Limb (tissue), 2 donors: ENCODE data around the gene APOC1.
A peak's percentile ranks its signal among the peaks of the same experiment; 100 is the strongest.
"Not testable (repeated sequence)": the region's sequence is repeated elsewhere in the genome, so short reads cannot be mapped to it uniquely, and the experiment has no call there.

Experiments
- DNase-seq, 2 donors: peaks; one replicate each; pipeline ENCODE4 v3.0.0-alpha.2; 2016; ENCODE audit errors: extremely low spot score in 2 of 2

The APOC1 gene

DNA sequence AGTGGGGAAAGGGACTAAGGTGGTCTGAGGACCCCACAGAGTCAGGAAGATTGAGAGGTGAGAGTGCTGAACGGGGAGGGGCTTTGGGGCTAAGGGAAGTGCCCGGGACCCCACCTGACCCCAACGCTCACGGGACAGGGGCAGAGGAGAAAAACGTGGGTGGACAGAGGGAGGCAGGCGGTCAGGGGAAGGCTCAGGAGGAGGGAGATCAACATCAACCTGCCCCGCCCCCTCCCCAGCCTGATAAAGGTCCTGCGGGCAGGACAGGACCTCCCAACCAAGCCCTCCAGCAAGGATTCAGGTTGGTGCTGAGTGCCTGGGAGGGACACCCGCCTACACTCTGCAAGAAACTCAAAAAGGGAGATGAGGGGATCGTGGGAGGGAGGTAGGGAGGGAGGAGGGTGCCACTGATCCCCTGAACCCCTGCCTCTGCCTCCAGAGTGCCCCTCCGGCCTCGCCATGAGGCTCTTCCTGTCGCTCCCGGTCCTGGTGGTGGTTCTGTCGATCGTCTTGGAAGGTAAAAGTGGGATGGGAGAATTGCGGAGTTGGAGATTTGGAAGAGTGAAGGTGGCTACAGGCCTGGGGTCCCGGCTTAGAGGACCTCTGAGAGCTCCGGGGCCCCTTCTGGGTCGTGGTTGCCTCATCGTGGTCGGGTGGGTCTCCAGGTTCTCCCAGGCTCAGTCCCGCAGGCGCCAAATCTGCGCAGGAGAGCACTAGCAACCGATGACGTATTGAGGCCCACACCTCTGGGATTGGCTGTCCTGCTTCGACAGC lies at the start of gene APOC1:
Gene APOC1, plus strand, starts transcription at position 176 of the 774 bp plus-strand sequence. Its CDS starts 284 bp downstream, at position 460.
- peak; percentile 89 to 94 for DNase-seq

DNA sequence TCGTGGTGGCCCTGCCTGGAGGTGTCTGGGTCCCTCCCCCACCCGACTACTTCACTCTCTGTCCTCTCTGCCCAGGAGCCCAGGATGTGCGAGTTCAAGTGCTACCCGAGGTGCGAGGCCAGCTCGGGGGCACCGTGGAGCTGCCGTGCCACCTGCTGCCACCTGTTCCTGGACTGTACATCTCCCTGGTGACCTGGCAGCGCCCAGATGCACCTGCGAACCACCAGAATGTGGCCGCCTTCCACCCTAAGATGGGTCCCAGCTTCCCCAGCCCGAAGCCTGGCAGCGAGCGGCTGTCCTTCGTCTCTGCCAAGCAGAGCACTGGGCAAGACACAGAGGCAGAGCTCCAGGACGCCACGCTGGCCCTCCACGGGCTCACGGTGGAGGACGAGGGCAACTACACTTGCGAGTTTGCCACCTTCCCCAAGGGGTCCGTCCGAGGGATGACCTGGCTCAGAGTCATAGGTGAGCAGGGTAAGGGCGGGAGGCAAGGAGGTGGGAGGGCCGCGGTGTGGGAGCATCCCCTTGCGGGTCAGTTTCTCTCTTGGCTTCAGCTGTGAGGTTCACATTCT lies 49.1 kb upstream of the APOC1 start:
- no peak for DNase-seq

DNA sequence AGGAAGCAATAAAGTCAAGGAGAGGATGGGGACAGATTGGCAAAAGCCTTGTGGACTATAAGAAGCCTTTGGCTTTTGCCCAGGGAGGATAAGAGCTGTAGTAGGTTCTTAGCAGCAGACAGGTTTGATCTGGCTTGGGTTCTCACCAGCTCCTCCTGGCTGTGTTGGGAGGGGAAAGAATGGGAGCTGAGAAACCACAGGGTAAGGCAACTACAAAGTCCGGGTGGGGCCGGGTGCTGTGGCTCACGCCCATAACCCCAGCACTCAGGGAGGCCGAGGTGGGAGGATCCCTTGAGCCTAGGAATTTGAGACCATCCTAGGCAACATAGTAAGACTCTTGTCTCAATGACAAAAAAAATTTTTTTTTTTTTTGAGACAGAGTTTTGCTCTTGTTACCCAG lies 47.7 kb upstream of the APOC1 start:
- no peak for DNase-seq

DNA sequence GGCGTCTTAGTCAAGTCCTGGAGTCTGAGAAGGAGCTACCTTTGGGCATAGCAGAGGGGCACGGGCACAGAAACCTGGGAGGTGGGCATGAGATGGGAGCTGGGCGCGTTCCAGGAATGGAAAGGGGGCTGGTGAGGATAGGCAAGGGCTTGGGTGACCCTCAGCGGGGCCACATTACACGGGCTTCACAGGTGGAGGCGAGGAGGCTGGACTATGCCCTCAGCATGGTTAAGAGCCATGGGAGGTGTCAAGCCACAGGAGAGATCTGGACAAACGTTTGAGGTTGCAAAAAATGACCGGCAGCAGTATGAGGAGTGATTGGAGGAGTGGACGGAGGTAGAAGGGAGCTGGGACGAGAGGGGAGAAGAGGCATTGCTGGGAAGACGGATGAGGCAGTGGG lies 46.8 kb upstream of the APOC1 start:
- DNase-seq: no peak

DNA sequence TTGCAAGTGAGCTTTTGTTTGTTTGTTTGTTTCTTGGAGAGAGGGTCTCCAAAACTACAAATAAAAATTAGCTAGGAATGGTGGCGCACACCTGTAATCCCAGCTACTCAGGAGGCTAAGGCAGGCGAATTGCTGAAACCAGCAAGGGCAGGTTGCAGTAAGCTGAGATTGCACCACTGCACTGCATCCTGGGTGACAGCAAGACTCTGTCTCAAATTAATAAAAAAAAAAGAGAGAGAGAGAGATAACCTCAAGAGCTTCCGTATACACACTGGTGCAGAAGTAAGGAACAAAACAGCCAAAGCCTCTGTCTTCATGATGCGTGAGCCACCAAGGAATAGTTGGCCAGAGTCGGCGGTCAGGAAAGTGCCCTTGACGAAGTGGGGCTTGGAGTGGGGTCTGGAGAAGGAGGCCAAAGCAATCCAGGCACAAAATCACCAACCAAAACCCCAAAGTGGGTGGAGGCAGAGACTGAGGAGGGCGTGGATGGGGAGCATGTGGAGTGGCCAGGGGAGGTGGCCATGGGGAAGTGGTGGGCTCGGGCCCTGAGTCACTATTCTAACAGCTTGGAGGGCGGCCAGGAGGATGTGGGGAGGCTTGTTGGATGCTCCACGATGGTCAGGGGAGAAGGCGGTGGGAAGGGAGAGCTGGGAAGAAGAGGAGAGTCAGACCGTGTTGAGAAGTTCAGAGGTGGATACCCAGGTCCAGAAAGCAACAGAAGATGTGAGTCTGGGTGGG lies 44.5 kb upstream of the APOC1 start:
- no peak for DNase-seq

DNA sequence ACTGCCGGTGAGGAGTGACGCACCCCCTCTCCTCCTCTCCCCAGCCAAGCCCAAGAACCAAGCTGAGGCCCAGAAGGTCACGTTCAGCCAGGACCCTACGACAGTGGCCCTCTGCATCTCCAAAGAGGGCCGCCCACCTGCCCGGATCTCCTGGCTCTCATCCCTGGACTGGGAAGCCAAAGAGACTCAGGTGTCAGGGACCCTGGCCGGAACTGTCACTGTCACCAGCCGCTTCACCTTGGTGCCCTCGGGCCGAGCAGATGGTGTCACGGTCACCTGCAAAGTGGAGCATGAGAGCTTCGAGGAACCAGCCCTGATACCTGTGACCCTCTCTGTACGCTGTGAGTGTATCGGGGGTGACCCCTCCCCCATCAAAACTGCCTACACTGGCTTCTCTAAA lies 42.6 kb upstream of the APOC1 start:
- no peak for DNase-seq

DNA sequence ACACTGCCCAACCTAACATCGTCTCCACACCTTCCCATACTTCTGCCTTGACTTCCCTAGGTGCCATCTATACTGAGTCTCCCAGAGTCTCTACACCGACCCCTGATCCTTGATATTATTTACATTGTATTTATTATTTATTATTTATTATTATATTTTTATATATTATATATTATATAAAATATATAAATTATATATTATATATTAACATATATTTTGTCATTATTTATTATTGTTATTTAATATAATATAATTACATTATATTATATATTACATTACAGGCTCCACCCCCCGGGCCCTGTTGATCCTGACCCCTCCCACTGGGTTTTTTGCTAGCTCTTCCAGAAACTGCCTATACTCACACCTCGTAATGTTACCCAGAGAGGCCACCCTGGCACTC lies 41.7 kb upstream of the APOC1 start:
- DNase-seq: no peak

DNA sequence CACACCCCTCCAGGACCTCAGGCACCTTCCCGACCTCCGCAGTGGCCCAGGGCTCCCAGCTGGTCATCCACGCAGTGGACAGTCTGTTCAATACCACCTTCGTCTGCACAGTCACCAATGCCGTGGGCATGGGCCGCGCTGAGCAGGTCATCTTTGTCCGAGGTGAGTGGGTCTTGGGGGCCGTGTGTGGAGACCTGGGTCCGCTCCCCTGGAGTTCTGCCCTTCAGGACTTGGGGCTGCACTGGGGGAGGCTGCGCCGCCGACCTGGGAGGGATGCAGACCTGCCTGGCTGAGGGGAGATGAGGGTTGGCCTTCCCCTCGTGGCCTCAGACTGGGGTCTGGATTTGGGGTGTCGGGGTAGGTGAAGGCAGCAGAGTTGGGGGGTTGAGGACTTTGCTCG lies 40.1 kb upstream of the APOC1 start:
- DNase-seq: no peak

DNA sequence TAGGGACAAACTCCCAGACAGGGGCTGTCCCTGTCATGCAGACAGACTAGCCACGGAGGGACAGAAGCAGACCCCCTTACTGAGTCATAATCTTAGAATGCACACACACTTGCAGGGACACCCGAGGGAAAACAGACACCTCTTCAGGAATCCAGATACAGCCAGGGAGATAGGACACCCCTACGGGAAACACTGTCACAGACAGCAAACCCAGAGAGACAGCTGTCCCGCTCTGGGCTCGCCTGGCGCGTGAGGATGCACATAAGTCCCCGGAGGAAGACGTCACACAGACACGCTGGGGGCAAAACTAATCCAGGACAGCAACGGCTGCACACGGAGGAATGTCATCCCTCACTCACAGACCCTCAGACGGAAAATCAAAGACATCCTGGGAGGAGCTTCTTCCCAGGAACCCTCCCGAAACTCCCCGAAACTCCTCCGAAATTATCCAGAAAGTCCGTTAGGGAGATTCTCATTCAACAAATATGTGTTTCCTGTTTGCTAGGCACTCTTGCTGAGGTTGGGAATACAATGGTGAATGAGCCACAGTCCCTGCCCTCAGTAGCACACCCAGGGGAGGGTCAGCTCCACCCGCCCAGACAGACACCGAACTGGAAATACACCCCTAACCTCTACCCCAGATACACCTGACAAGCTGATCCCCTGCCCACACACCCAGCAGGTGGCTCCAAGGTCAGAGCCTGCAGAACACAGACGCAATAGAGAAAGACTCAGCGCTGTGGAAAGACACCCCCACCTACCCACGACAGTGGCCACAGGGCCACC lies 38.5 kb upstream of the APOC1 start:
- DNase-seq: no peak

DNA sequence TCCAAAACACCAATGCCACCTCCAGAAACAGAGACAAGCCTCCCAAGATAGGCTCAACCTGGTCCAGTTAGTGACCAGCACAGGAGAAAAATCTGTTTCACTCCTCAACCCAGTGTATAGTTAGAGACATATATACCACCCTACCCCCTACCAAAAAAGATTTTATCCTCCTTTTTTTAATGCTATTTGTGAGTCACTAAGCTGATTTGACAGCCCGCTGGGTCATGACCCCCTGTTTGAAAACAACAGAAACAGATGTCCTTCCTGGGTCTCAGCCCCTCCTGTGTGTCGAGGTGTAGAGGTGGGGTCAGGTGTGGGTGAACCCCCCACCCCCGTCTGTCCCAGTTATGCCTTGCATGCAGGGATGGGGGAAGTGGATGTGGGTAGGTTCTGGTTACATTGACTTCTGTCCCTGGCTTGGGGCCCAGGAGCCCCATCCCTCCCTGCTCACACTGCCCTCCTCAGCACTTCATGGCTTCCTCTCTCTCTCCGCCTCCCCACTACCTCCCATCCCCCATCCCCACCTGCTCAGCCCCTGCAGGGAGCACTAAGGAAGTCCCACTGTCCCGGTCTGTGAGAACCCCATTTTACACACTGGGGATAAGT lies 37.4 kb upstream of the APOC1 start:
- no peak for DNase-seq

DNA sequence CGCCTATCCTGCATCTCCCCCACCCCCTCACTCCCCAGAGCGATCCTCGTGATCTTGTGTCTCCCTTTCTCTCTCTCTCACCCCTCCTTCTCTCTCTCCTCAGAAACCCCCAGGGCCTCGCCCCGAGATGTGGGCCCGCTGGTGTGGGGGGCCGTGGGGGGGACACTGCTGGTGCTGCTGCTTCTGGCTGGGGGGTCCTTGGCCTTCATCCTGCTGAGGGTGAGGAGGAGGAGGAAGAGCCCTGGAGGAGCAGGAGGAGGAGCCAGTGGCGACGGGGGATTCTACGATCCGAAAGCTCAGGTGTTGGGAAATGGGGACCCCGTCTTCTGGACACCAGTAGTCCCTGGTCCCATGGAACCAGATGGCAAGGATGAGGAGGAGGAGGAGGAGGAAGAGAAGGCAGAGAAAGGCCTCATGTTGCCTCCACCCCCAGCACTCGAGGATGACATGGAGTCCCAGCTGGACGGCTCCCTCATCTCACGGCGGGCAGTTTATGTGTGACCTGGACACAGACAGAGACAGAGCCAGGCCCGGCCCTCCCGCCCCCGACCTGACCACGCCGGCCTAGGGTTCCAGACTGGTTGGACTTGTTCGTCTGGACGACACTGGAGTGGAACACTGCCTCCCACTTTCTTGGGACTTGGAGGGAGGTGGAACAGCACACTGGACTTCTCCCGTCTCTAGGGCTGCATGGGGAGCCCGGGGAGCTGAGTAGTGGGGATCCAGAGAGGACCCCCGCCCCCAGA lies 36.1 kb upstream of the APOC1 start:
- no peak for DNase-seq

DNA sequence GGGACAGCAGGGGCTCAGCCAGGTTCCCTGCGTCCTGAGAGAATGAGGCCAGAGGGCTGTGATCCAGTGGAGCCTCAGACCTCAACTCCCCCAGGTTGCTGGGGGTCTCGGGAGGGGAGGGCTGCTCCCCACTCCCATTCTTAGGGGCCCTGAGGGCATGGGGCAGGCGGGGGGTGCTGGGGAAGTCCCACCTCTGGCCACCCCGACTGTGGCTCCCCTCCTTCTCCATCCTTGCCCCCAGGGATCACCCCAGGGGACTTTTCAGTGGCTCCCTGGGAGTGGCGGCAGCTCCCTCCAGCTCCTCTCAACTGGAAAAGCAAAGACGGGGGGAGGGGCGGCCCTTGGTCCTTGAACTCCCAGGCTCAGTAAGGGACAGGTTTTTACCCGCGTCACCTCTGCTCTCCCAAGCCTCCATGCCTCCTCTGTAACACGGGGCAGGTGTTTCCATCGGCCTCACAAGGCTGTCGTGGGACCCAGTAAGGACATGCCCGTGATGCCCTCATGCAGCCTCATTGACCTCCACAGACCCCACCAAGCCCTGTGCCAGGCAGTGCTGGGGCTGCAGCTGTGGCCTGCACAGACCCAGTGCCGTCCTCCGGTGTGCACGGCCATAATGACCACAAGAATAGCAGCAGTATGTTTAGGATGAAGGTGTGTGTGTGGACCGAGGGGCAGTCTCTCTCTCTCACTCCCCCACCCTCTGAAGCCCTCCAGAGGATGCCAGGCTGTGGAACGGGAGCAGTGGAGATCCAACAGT lies 34.9 kb upstream of the APOC1 start:
- DNase-seq: no peak

DNA sequence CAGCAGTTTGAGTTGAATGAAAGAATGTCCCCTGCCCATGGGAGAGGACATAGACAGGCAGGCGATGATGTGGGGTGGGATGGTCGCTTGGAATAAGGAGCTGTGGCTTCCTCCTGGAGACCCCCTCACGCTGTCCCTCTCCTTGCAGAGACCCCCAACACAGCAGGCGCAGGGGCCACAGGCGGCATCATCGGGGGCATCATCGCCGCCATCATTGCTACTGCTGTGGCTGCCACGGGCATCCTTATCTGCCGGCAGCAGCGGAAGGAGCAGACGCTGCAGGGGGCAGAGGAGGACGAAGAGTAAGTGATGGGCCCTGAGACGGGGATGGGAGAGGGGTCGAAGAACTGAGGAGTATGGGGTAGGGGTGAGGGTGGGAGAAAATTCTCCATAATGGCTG lies 32.3 kb upstream of the APOC1 start:
- DNase-seq: no peak

DNA sequence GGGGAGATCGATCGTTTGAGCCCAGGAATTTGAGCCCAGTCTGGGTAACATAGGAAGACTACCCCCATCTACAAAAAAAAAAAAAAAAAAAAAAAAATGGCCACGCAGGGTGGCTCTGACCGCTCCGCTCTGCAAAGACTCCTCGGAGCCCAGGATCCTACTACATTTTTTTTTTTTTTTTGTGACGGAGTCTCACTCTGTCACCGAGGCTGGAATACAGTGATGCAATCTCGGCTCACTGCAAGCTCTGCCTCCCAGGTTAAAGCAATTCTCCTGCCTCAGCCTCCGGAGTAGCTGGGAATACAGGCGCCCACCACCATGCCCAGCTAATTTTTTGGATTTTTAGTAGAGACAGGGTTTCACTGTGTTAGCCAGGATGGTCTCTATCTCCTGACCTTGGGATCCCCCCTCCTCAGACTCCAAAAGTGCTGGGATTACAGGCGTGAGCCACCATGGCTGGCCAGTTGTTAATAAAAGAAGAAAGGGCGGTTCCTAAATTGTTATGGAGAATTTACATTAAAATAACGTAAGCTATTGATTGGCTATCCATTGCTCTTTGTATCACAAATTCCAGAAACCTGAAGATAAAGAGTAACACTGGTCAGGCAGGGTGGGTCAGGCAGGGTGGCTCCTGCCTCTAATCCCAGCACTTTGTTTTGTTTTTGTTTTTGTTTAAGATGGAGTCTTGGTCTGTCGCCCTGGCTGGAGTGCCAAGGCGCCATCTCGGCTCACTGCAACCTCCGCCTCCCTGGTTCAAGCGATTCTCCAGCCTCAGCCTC lies 31.6 kb upstream of the APOC1 start:
- not testable (repeated sequence) for DNase-seq

DNA sequence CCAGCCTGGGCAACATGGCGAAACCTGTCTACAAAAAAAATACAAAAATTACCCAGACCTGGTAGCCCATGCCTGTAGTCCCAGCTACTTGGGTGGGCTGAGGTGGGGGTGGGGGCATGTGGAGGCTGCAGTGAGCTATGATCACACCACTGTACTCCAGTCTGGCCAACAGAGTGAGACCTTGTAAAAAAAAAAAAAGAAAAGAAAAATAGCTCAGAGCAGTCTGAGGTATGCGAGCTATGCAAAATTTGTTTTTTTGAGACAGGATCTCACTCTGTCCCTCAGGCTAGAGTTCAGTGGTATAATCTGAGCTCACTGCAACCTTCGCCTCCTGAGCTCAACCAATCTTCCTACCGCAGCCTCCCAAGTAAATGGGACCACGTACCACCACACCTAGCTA lies 30.5 kb upstream of the APOC1 start:
- DNase-seq: no peak

DNA sequence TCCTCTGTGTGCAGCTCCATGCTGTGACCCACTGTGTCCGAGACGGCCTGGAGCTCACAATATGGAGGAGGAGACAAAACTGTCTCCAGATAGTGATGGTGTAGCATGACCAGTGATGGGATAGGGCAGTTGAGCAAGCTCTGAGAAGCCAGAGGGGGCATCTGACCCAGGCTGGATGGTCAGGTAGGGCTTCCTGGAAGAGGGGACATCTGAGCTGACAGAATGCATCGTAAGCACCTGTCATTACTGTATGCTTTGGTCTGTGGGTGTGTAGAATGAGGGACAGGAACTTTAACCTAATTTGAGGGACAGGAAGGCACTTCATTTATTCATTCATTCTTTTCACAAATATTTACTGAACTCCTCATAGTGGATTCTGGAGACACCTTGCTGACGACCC lies 29.8 kb upstream of the APOC1 start:
- no peak for DNase-seq

DNA sequence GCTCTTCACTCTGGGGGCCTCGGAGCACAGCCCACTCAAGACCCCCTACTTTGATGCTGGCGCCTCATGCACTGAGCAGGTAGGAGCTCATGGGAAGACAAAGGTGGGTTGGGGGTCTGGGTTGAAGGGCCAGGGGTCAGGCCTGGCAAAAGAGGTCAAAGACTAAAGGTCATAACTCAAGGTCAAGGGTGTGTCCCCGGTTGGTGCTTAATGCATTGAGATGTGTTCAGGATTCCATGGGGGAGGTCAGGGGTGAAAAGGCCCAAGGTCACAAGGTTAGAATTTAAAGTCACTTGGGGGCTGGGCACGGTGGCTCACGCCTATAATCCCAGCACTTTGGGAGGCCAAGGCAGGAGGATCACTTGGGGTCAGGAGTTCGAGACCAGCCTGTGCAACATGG lies 28.3 kb upstream of the APOC1 start:
- no peak for DNase-seq

DNA sequence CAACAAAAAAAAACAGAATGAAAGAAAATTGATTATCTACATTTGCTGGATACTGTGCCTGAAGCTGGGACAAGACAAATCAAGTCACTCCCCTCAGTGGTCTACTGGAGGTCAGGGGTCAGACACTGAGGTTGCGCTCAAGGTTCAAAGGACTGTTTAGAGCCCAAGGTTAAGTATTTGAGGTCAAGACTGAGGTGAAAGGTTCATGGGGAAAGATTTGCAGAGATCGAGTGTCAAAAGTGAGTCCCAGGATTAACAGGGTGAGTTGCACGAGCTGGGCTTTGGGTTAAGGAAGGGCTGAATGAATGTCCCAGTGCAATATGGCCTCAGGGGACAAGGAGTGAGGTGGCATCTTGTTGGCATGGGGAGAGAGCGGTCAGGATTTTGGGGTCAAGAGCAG lies 26.8 kb upstream of the APOC1 start:
- no peak for DNase-seq

DNA sequence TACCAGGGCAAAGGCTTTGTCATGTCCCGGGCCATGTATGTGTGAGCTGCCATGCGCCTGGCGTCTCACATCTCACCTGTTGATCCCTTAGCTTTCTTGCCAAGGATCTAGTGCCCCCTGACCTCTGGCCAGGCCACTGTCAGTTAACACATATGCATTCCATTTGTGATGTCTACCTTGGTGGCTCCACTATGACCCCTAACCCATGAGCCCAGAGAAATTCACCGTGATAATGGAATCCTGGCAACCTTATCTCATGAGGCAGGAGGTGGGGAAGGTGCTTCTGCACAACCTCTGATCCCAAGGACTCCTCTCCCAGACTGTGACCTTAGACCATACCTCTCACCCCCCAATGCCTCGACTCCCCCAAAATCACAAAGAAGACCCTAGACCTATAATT lies 26.1 kb upstream of the APOC1 start:
- not testable (repeated sequence) for DNase-seq
